NB4 (cell line): ENCODE results near the gene SLC1A4.

Experiments used
- DNase-seq: peaks from one replicate; pipeline ENCODE4 v3.0.0; 2010; ENCODE audit warnings: low read depth
- H3K4me3 ChIP-seq: one replicate; pipeline ENCODE4 v1.5.1; 2011; ENCODE audit warnings: mild to moderate bottlenecking, low read depth, low read length, moderate library complexity
- CTCF ChIP-seq: IDR thresholded peaks from one replicate; pipeline ENCODE4 v1.5.1; 2012; ENCODE audit warnings: low read depth, low read length
- MYC ChIP-seq: IDR thresholded peaks from 2 replicates; pipeline ENCODE4 v1.6.1; 2011; ENCODE audit warnings: low read depth, low read length
- POLR2A ChIP-seq: IDR thresholded peaks from 2 replicates; pipeline ENCODE4 v1.6.1; 2011; ENCODE audit warnings: mild to moderate bottlenecking; ENCODE audit not compliant: insufficient read length; ENCODE audit errors: extremely low read depth
- TF ChIP-seq, protein P1 (sequence below): IDR thresholded peaks from 2 replicates; pipeline ENCODE4 v1.6.1; 2011; ENCODE audit warnings: low read depth, low read length

SLC1A4 gene

GRCh38 chr2:64945973-64946768 is 43.0 kb upstream of the SLC1A4 start:
- peak overlapping the region; percentile 61 for H3K4me3 ChIP-seq
- DNase-seq = peak; percentile 99

GRCh38 chr2:64946769-64947247 is 42.4 kb upstream of the SLC1A4 start:
- no peak for TF ChIP-seq MYC
- peak overlapping the region; percentile 61 for H3K4me3 ChIP-seq
- DNase-seq = no peak

More at GRCh38 chr2:64945973-64946768, 43.0 kb upstream of the SLC1A4 start:
- TF ChIP-seq, protein P1, sequence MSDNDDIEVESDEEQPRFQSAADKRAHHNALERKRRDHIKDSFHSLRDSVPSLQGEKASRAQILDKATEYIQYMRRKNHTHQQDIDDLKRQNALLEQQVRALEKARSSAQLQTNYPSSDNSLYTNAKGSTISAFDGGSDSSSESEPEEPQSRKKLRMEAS = peak; percentile 97
- TF ChIP-seq CTCF (no peak), MYC (peak; percentile 97), POLR2A (peak; percentile 91)

DNA sequence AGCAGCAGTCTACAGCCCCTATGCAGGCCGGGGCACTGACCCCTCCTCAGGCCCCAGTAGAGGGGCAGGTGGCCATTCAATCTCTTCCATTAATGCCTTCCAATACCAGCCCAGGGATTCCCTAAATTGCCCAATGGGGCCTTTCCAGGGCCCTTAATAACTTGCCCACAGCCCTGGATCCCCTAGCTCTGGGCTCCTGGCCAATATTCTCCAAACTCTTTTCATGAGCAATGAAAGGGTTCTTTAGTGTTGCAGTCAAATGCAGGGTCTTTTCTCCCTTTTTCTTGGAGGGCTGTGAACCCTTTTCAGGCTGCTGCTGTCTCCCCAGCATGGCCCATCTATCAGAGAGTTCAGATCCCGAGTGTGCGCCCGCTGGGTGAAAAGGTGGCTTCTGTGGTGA is 41.3 kb upstream of the SLC1A4 start:
- DNase-seq = no peak
- no peak overlapping the region for H3K4me3 ChIP-seq
- TF ChIP-seq MYC (no peak), POLR2A (no peak), CTCF (no peak)
- TF ChIP-seq, protein P1 = no peak

DNA sequence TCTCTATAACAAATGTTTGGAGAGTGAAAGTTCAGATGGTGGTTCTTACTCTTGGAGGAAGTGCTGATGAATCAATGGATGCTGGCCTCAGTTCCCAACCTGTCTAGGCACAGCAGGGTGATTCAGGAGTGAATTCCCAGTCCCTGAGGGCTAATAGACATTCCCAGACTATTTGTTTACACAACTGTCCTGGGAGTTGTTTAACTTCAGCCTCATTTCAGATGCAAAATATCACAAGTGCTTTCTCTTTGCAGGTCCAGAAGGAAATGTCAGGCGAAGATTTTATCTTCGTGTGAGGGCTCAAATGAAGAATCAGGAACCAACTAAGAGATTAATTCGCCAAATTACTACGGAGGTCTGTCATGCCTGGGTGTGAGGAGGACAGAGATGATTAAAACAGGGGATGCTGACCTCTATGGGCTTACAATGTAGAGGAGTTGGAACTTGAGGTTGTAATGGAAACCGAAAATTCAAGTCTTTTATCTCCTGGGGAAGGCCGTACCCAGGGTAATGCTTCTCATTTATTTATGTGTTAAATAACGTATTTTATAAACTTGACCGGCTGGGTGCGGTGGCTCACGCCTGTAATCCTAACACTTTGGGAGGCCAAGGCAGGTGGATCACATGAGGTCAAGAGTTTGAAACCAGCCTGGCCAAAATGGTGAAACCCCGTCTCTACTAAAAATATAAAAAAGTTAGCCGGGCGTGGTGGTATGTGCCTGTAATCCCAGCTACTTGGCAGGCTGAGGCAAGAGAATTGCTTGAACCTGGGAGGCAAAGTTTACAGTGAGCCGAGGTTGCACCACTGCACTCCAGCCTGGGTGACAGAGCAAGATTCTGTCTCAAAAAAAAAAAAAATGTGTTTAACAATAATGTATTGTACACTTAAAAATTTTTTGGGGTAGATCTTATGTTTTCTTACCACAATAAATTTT is 38.7 kb upstream of the SLC1A4 start:
- H3K4me3 ChIP-seq = no peak overlapping the region
- TF ChIP-seq, protein P1 = no peak
- TF ChIP-seq MYC (no peak), POLR2A (no peak), CTCF (no peak)
- no peak for DNase-seq

GRCh38 chr2:64951306-64951953 is 37.8 kb upstream of the SLC1A4 start:
- TF ChIP-seq, protein P1 = no peak
- TF ChIP-seq CTCF = no peak
- TF ChIP-seq MYC = no peak
- no peak for TF ChIP-seq POLR2A
- H3K4me3 ChIP-seq = no peak overlapping the region
- DNase-seq = peak; percentile 72

DNA sequence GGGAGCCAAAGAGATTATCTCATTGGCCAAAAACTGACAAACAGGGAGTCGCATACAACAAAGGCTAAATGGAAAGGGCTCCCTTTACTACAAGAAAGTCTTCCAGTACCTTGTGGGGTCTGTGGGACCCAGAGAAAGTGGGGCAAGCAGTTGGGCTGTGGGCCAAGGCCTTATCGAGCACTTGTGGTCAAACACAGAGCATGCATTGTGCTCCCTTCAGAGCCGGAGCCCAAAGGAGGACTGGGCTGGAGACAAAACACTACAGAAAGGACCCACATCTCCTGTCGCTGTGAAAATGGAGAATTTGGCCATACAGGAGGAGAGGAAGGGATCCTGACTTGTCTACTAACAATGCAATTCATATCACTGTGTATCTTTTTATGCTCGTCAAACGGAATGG is 37.1 kb upstream of the SLC1A4 start:
- H3K4me3 ChIP-seq = no peak overlapping the region
- TF ChIP-seq, protein P1 = no peak
- no peak for TF ChIP-seq MYC
- TF ChIP-seq CTCF = no peak
- no peak for TF ChIP-seq POLR2A
- DNase-seq = no peak
